ENCODE results near the gene AMBP. TPM values are rescaled to one million over a fixed set of nuclear protein-coding genes. Genes with fewer than 3 reads are reported as not detected.
A peak's percentile ranks its signal among the peaks of the same experiment; 100 is the strongest.

Gene AMBP
- total RNA-seq, 1 donor from 2014 or later = not detected

GRCh38 chr9:114122136-114123027 lies 44.3 kb upstream of the AMBP start:
- Histone ChIP-seq H2AFZ (replicated peaks) (no peak overlapping the region), H3K9ac (no peak overlapping the region), H3K4me3 (no peak overlapping the region), H3F3A (ENCODE audit: low read depth) (no peaks in the 10 kb centered on the region), H3K79me2 (ENCODE audit: low read depth) (no peaks in the 10 kb centered on the region), H3K27ac (no peak overlapping the region), H3K27me3 (no peaks in the 10 kb centered on the region), H3K4me2 (no peak overlapping the region), H3K36me3 (no peaks in the 10 kb centered on the region), H3K9me3 (ENCODE audit: low read depth) (no peaks in the 10 kb centered on the region), H4K20me1 (ENCODE audit: low read depth) (no peaks in the 10 kb centered on the region), H3K4me1 (peaks cover 20% of the 10 kb centered on the region)
- H3K27ac Mint-ChIP-seq = peak overlapping the region; percentile 51
- no peaks in the 10 kb centered on the region for H3K36me3 Mint-ChIP-seq
- H3K4me3 Mint-ChIP-seq = no peak overlapping the region
- TF ChIP-seq EZH2 (IDR thresholded peaks at IDR 0.05) (no peak), CTCF (IDR thresholded peaks at IDR 0.05) (no peak), EZH2phosphoT487 (IDR thresholded peaks at IDR 0.05) (no peak)
- DNase-seq (ENCODE audit: low spot score) = no peak
- H3K27me3 Mint-ChIP-seq (ENCODE audit: insufficient read depth, low read depth) = peaks cover 8% of the 10 kb centered on the region
- peaks cover 18% of the 10 kb centered on the region for H3K4me1 Mint-ChIP-seq
- no peaks in the 10 kb centered on the region for H3K9me3 Mint-ChIP-seq

GRCh38 chr9:114121227-114122135 lies 43.4 kb upstream of the AMBP start:
- no peak overlapping the region for H3K27ac Mint-ChIP-seq
- no peaks in the 10 kb centered on the region for H3K9me3 ChIP-seq (ENCODE audit: low read depth)
- H3K4me1 Mint-ChIP-seq = peaks cover 18% of the 10 kb centered on the region
- no peak for DNase-seq (ENCODE audit: low spot score)
- no peaks in the 10 kb centered on the region for H3K36me3 Mint-ChIP-seq
- H3K4me3 Mint-ChIP-seq = no peak overlapping the region
- no peaks in the 10 kb centered on the region for H4K20me1 ChIP-seq (ENCODE audit: low read depth)
- no peaks in the 10 kb centered on the region for H3F3A ChIP-seq (ENCODE audit: low read depth)
- no peaks in the 10 kb centered on the region for H3K36me3 ChIP-seq
- H3K27me3 ChIP-seq = no peaks in the 10 kb centered on the region
- H2AFZ ChIP-seq (replicated peaks) = no peak overlapping the region
- no peak overlapping the region for H3K4me2 ChIP-seq
- TF ChIP-seq EZH2phosphoT487 (IDR thresholded peaks at IDR 0.05) (no peak), CTCF (IDR thresholded peaks at IDR 0.05) (no peak), EZH2 (IDR thresholded peaks at IDR 0.05) (no peak)
- peaks cover 20% of the 10 kb centered on the region for H3K4me1 ChIP-seq
- H3K9me3 Mint-ChIP-seq = no peaks in the 10 kb centered on the region
- peaks cover 10% of the 10 kb centered on the region for H3K27me3 Mint-ChIP-seq (ENCODE audit: insufficient read depth, low read depth)
- H3K27ac ChIP-seq = no peak overlapping the region
- no peak overlapping the region for H3K4me3 ChIP-seq
- H3K9ac ChIP-seq = no peak overlapping the region
- no peaks in the 10 kb centered on the region for H3K79me2 ChIP-seq (ENCODE audit: low read depth)

GRCh38 chr9:114120192-114121014 lies 42.3 kb upstream of the AMBP start:
- Mint-ChIP-seq H3K27ac (no peak overlapping the region), H3K4me1 (peaks cover 18% of the 10 kb centered on the region), H3K27me3 (ENCODE audit: insufficient read depth, low read depth) (peaks cover 9% of the 10 kb centered on the region), H3K36me3 (no peaks in the 10 kb centered on the region), H3K9me3 (no peaks in the 10 kb centered on the region), H3K4me3 (no peak overlapping the region)
- no peak for TF ChIP-seq EZH2phosphoT487 (IDR thresholded peaks at IDR 0.05)
- Histone ChIP-seq H4K20me1 (ENCODE audit: low read depth) (no peaks in the 10 kb centered on the region), H3K27me3 (no peaks in the 10 kb centered on the region), H3K9me3 (ENCODE audit: low read depth) (no peaks in the 10 kb centered on the region), H3K27ac (no peak overlapping the region), H2AFZ (replicated peaks) (no peak overlapping the region), H3K79me2 (ENCODE audit: low read depth) (no peaks in the 10 kb centered on the region), H3K4me3 (no peak overlapping the region), H3K4me2 (no peak overlapping the region), H3K9ac (no peak overlapping the region), H3K36me3 (no peaks in the 10 kb centered on the region), H3K4me1 (peaks cover 18% of the 10 kb centered on the region), H3F3A (ENCODE audit: low read depth) (no peaks in the 10 kb centered on the region)
- DNase-seq (ENCODE audit: low spot score) = no peak

Measured in neural progenitor cell (in vitro differentiated cells).